ENCODE measurements around the gene RNF5.
"Not testable (repeated sequence)": the region's sequence is repeated elsewhere in the genome, so short reads cannot be mapped to it uniquely, and the experiment has no call there.

DNA sequence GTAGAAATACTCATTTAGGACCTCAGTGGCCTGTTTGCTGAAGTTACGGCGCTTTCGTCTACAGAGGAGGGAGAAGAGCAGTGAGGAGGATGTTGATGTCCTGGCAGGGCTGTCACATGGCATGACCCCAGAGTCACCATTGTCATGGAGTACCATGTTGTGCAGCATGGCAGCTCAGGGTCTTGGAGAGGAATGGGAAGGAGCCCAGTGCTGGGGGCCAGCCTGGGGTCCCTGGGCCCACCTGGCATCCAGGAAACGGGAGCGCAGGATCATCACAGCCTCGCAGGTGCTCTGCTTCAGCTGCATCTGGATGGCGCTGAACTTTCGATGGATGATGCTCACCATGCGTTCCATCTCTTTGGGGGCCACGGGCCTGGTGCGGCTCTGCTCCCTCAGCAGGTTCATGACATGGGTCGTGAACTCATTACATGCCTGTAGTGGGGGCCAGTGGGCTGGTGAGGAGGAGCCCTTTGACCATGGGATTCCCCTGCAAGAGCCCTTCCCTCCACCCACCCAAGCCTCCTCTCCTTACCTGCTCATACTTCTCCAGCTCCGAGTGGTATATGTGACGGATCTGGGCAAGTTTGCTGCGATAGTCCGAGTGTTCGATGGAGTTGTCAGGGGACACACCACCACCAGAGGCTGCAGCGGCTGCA lies 9.6 kb downstream of the RNF5 start:
- not testable (repeated sequence) for TF ChIP-seq EZH2 (IDR thresholded peaks at IDR 0.05; ENCODE audit: insufficient read depth, poor library complexity, severe bottlenecking); EZH2phosphoT487 (IDR thresholded peaks at IDR 0.05; ENCODE audit: insufficient read depth, low read depth)
